GM19395 (cell line): ENCODE measurements around the gene DDI1.

Source experiments
- ATAC-seq: cut with Tn5 transposase; IDR thresholded peaks from one replicate; pipeline ENCODE4 v1.9.1; 2021; ENCODE audit warnings: mild to moderate bottlenecking, moderate library complexity; ENCODE audit not compliant: unreplicated experiment

Gene DDI1

DNA sequence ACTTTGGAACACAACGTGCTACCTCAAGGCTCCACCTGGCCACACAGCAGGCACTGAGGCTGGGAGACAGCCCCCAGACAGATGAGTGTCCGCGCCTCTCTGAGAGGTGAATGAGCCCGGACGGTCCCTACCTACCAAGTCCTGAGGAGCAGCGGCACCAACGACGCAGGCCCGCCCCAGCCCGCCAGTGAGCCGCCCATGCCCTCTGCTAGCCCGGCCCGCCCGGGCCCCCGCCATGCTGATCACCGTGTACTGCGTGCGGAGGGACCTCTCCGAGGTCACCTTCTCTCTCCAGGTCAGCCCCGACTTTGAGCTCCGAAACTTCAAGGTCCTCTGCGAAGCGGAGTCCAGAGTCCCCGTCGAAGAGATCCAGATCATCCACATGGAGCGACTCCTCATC, at the start of gene DDI1:
DDI1 (plus strand) TSS at position 53 of the 400 bp plus-strand sequence; CDS start at position 236, 183 bp downstream.
- no peak for ATAC-seq

DNA sequence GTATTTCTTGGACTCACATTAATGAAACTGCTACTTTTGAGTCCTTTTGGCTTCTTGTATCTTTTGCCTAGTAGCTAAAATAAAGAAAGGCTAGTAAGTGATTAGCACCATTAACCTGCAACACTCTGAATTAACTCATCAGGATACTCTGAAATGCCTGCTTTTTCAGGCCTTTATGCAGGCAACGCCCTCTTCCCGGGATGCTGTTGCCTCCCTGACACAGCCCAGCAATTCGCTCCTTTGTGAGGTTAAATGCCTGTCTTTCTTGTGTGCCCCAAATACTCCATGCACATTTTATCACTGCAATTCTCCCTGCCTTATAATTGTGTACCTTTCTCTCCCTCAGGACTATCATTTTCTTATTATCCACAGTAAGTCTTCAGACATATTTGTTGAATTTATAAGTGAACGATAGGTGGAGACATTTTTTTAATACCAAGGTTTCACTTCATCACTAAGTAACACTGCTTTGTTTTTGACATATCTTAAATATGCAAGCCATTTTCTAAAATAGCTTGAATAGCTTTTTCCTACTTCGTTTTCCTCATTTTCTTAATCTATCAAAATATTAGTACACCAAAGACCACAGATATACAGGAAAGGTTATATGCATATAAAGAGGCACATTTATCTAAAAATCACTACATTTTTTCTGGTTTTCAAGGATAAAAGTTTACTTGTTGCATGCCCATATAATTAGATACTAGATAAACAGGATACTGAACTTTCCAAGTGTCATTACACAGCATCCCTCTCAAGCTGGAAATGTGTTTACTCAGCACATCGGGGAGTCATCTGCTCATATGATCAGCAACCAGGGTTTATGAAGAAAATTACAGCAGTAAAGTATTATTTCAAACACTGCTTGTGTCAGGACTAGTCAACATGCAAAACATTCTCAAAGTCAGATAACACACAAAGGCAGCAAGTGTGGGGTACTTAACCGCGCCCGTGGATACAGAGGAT, 48.5 kb upstream of the DDI1 start:
- ATAC-seq, result no peak

DNA sequence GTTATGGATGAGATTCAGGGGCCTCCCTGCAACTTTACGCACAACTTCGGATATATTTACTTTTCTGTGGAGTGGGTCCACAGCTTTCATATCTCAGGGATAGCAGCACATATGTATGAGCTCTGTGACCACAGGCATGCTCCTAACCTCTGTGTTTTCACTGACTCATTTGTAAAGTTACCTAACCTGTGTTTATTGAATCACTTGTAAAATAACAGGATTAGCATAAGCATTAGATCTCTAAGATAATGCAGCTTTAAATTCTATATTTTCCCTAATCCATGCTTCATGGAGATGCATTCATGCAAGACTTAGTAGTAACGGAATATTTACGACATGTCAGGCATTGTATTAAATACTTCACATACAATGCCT, 47.9 kb upstream of the DDI1 start:
- no peak for ATAC-seq

DNA sequence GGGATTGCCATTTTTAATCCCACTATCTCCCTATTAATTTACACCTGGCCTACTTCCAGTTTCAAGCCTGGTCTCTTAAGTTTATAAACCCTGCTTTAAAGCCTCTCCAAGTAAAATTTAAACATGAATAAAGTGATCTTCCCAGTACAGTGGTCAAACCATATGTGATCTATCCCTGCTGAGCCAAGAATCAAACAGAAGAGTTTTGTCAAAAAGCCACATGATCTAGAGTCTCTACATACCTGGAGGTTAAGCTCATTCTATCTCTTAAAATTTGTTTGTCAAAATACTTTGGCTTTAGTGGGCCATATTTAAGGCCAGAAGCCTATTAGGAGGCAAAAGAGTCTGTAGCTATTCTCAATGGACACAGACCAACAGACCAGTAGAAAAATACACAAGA, 42.9 kb upstream of the DDI1 start:
- no peak for ATAC-seq

DNA sequence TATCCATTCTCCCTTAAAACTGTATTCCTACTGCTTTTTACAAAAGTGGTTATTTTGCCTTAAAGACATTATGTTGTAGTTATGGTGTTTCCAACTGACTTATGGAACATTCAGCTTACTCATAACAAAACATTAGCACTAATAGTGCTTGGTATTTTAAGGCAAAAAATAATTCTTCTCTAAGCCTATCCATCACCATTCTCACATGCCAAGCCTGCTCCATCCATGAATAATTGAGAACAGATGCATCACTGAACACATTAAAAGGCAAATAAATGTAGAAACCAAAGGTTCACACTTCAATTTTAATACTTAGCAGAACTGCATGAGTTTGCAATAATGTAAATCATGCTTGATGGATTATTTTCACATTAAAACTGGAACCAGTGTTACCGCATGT, 42.3 kb upstream of the DDI1 start:
- no peak for ATAC-seq

DNA sequence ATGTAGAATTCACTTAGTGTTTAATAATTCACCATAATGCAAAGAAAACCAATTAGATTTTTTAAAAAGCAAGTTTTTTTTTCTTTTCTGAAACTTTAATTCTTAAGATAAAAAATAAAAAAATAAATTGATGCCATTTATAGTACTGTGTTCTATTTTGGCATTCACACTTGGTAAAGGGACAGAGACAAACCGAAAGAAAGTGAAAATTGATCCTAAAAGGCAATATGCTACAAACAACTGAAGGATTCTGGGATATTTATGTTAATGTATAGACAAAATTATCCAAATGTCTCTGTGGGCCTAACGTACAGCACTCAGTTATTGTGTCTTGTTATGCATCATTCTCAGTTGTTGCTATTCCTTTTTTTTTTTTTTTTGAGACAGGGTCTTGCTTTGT, 41.9 kb upstream of the DDI1 start:
- ATAC-seq, result no peak

DNA sequence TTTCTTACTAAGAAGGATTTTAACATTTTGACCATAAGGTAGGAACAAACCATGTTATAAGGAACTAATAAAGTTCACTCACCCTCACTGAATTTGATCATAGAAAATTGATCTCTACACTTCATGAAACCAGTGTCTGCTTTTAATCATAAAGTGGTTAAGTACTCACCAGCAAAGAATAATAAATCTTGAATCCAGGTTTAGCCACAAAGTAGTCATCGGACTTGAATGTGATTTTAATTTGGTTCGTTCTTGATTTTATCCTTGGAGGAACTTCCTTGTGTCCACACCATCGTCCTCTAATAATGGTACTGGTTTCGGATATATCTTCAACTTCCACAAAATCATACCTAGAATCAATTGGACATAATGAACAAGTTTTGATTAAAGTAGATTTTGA, 40.5 kb upstream of the DDI1 start:
- no peak for ATAC-seq

DNA sequence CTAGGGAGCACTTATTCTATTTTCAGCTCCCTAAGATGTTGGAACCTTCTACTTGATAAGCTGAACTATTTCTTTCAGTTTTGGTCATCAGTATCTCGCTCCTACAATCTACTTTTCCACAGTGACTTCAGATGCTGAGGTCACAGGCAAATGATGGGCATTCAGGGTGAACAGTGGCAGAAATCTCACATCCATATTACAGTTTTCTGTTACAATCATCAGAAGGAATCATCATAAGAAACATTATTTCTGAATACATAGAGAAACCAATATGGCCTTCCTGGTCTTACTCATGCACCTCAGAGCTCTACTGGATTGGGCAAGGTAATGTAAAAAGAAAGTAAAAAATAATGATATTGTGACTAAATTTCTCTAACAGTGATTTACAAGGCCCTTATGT, 39.4 kb upstream of the DDI1 start:
- ATAC-seq, result peak; percentile 88

DNA sequence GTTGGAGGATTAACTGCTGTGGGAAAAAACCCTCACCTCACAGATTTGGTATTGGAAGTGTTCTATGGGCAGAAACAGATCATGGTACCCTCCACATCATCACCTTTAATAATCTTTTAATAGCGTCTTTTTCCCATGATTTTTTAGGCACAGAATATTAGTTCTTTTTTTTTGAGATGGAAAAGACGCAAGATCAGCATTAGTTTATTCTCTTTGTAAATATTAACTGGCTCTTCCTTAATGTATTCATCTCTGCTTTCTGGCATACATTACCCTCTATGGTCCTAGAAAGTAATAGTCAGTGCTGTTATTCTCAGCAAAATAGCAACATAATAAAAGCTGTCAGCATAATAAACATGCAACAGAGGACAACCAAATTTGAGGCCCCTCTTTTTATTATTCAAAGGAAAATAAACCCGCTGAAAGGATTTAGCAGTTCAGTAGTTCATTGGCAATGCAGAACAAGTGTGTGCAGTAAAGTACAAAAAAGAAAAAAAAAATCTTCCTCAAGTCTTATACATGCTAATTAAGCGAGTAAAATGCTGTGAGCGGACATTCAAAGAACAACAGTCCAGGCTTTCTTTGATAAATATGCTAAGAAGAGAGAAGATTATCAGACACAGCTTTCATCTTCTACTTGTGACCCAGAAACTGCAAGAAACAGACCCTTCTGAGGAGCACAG, 37.5 kb upstream of the DDI1 start:
- ATAC-seq, result no peak

DNA sequence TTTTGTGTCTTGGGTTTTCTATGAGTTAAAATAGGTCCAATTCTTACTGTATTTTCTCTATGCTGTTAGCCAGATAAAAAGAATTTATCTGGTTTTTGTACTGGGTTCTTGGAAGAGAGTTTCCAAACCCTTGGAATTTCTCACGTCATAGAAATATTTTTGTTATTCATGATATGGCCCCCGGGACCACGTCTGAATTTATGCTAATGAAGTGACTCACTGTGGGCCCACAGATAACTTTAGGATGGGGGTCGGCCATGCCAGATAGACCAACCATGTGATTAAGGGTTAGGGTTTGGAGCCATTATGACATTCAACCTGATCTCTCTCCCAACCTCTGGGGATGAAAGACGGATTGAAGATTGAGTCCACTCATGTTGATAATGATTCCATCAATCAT, 35.6 kb upstream of the DDI1 start:
- no peak for ATAC-seq

DNA sequence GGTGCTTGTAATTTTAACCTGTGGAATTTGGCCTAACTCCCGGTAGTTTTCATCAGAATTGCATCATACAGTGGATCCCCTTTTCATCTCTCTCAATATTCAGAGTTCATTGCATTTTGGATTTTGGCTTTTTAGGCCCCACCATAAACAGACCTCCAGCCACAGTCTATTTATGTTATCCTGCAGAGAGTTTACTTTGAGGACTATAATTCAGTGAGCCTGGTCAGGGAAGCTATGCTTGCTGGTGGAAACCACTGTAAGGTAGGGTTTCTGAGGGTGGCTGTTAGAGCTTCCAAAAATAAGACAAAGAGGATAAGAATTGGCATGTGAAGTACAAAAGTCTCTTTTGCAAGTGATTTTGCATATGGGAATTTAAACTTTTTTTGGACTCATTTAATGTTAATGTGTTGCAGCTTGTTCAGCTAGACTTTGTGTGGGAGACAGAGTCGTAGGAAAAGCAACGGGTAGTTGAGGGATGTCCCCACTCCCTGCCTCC, 34.8 kb upstream of the DDI1 start:
- no peak for ATAC-seq

DNA sequence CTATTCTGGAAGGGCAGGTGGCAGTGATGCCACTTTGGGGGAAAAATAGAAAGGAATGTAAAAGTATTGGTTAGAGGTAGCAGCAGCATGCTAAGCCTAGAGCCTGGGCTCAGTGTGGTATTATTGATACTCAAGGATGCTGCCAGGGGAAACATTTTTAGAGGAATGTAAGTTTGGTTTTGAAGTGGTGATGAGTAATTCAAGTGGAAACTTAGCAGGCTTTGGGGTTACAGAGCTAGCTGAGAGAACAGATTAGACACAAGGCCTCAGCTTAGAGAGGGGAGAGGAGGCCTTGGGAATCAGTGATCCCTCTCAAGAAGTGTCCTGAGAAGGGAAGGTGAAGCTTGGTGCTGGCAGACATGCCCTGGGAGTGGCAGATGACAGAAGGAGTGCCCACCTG, 32.9 kb upstream of the DDI1 start:
- ATAC-seq, result no peak

DNA sequence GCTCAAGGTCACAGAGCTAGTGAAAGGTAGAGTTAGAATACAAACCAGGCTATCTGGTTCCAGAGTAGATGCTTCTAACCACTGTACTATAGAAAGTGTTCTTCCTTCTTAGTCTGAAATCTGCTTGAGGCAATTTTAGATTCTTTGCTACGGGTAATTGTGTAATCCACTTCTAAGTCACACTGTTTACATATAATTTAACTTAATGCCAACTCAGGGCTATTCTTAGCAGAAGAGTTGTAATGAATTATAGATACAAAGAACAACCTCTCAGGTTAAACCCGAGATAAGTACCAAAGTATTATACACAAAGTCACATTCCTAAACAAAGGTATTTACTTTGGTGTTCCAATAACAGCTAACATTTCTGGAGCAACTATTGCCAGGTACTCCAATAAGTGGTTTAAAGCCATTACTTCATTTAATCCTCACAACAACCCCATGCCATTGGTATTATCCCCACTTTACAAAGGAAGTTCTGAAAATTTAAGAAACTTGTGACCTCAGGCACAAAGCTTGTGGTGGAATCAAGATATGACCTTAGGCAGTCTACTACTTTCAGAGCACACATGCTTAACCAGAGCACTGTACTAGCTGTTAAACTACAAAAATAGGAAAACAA, 31.1 kb upstream of the DDI1 start:
- ATAC-seq, result no peak

DNA sequence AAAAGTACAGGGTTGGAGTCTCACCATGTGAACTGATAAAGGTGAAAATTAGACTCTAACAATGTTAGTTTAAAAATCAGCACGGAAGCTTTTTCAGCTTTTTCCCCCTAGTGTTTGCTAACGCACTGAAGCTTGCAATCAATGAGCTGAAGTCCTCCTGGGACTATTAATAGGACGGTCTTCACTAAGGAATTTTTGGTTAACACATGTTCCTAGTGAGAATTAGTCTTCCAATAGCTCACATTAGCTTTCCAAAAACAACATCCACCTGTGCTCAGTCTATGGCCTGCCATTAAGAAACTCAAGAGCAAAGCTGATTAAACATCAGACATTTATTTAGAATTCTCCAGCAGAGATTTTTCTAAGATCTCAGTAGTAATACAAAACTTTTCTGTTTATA, 26.7 kb upstream of the DDI1 start:
- no peak for ATAC-seq

DNA sequence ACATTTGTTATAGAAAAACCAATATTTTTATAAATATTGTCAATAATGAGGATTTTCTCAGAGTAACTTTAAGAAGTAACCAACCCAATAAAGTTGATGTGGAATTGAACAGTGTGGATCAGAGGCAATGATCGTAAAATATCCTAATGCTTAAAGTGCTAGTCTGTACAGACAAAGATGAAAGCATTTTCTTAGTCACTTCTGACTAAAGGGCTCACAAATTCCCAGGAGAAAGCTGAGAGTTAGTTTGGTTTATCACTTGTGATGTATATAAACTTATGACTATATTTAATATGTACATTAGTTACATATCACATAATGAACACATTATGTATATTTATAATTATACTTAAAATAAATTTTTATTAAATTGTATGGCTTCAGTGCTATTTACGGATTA, 25.4 kb upstream of the DDI1 start:
- ATAC-seq, result no peak

DNA sequence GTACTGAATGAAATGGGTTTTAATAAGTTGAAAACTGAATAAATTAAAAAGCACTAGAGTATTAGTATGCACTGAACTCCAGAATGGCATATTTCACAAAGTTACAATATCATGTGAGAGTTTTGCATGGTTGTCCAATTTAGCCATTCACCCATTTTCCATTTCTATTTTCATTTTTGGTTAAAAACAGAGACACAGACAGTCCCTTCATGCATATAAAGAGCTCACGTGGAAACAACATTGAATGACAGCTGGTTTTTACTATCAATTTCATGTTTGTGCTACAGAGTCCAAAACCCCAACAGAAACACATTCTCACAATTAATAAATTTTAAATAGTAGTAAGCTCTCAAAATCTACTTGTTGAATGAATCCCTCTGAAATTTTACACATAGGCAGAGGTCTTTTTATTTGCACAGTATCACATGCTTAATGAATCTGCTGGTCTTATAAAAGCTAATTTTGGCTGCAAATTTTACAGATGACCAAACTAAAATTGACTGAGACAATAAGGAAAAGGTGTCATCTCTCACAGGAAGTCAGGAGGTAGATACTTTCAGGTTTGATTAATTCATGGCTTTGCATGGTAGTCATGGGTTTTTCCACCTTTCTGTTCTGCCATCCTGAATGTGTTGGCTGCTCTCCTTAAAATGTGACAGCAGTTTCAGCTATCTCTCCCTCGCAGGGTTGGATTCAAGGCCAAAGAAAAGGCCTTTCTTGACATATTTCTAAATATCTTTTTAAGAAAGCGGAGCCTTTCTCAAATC, 20.6 kb upstream of the DDI1 start:
- ATAC-seq, result peak; percentile 93

DNA sequence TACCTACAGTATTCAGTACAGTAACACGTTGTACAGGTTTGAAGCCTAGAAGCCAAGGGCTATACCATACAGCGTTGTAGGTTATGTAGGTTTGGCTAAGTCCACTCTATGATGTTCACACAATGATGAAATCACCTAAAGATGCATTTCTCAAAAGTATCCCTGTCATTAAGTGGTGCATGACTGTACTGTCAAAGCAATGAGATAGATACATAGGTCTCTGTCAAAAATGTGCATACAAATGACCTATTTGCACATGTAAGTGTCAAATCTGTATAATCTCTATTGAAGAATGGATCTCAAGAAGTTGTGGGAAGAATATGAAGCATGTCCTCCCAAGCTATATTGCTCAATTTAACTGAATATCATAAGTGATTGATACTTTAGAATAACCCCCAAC, 11.9 kb upstream of the DDI1 start:
- no peak for ATAC-seq

DNA sequence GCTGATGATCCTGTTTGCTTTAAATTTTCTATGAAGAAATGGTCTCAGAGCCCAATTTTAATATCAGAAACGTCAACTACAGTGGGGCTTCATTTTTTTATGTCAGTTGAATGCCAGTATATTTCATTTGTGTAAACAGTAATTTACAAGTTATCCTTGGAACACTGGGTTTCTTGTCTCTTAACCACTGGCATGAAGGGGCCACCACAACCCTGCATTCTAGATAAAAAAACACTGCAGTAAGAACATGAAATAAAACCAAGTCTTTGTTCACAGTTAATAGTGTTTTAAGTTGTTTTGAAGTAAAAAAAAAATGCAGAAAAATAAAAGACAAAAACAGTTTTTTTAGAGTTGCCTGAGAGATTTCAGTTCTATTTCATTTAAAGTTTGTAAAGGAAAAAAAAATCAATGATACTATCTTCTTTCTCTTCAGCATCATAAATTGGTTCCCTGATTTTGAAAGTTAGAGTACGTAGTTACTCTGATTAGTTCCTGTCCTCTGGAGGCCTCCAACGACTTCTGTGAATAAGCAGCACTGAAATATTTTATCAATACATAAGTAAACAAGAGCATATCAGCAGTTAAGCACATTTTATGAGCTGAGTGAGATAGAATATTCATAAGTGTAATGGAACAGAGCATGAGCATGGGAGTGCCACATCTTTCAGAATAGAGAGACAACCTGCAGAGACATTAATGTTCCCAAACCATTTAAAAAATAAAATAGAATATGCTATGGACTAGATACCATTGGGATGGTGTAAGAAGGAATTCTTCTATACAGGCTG, 7.8 kb upstream of the DDI1 start:
- ATAC-seq, result no peak

DNA sequence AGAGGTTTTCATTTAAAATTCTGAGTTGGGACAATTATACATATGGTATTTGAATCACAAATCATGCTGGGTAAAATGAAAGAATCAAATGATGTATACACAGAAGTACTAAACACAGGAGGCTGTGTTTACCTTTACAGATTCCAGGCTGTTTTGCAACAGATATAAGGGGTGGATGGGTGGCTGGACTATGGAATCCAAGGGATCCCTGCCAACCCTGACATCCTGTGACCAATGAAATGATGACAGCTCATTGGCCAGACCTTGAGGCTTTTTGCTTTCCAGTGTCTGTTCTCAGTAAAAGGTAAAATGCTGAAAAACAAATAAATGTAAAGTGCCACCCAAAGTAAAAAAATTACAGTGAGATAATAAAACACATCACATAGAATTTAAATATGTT, 3.3 kb upstream of the DDI1 start:
- ATAC-seq, result no peak

DNA sequence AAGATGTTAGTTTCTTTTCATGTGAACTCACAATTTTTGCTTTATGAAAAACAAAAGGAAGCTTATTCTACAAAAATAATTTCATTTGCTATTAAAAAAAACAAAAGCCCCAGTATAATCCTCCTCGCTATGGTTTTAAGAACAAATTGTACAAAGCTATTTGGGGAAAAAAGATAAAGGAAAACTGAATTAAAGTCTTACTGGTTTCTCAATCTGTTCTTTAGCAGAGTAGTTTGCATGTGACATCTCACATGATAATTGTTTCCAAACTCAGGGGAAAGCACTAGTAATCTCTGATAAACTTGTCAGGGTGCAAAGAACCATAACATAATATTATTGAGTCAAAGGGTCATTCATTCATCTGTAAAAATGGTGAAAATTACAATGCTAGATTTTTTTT, 2.9 kb upstream of the DDI1 start:
- ATAC-seq, result no peak
